NB4 (cell line): ENCODE measurements around the gene DMGDH.

ENCODE experiments used
- MYC ChIP-seq: IDR thresholded peaks from 2 replicates; pipeline ENCODE4 v1.6.1; 2011; ENCODE audit warnings: low read depth, low read length
- POLR2A ChIP-seq: IDR thresholded peaks from 2 replicates; pipeline ENCODE4 v1.6.1; 2011; ENCODE audit warnings: mild to moderate bottlenecking; ENCODE audit not compliant: insufficient read length; ENCODE audit errors: extremely low read depth
- TF ChIP-seq, protein P1 (sequence below): IDR thresholded peaks from one replicate; pipeline ENCODE4 v1.5.1; 2012; ENCODE audit warnings: low read depth, low read length
- TF ChIP-seq, protein P2 (sequence below): IDR thresholded peaks from 2 replicates; pipeline ENCODE4 v1.6.1; 2011; ENCODE audit warnings: low read depth, low read length

DNA sequence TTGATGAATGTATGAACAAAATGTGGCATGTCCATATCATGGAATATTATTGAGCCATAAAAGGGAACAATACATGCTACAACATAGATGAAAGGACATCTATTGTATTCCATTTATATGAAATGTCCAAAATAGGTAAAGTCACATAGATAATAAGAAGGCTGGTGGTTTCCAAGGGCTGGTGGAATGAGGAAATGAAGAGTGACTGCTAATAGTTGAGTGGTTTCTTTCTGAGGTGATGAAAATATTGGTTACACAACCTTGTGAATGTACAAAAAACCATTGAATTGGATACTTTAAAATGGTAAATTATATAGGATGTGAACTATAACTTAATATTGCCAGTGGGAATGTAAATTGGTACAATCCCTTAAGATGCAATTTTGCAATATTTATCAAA, 89.6 kb downstream of the DMGDH start:
- TF ChIP-seq, protein P1, sequence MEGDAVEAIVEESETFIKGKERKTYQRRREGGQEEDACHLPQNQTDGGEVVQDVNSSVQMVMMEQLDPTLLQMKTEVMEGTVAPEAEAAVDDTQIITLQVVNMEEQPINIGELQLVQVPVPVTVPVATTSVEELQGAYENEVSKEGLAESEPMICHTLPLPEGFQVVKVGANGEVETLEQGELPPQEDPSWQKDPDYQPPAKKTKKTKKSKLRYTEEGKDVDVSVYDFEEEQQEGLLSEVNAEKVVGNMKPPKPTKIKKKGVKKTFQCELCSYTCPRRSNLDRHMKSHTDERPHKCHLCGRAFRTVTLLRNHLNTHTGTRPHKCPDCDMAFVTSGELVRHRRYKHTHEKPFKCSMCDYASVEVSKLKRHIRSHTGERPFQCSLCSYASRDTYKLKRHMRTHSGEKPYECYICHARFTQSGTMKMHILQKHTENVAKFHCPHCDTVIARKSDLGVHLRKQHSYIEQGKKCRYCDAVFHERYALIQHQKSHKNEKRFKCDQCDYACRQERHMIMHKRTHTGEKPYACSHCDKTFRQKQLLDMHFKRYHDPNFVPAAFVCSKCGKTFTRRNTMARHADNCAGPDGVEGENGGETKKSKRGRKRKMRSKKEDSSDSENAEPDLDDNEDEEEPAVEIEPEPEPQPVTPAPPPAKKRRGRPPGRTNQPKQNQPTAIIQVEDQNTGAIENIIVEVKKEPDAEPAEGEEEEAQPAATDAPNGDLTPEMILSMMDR, result no peak
- no peak for TF ChIP-seq POLR2A
- no peak for TF ChIP-seq MYC
- TF ChIP-seq, protein P2, sequence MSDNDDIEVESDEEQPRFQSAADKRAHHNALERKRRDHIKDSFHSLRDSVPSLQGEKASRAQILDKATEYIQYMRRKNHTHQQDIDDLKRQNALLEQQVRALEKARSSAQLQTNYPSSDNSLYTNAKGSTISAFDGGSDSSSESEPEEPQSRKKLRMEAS, result no peak
